22Rv1 (cell line): ENCODE results near the gene UNC13B.

Experiments used
- ZFX ChIP-seq: fragments of 450-650 bp; IDR thresholded peaks from 2 replicates; pipeline ENCODE4 v1.6.1; 2017; ENCODE audit warnings: antibody characterized with exemption, borderline replicate concordance
- TF ChIP-seq, protein P1 (sequence below): fragments of 450-650 bp; IDR thresholded peaks from 2 replicates; pipeline ENCODE4 v1.5.1; 2017; ENCODE audit warnings: mild to moderate bottlenecking

DNA sequence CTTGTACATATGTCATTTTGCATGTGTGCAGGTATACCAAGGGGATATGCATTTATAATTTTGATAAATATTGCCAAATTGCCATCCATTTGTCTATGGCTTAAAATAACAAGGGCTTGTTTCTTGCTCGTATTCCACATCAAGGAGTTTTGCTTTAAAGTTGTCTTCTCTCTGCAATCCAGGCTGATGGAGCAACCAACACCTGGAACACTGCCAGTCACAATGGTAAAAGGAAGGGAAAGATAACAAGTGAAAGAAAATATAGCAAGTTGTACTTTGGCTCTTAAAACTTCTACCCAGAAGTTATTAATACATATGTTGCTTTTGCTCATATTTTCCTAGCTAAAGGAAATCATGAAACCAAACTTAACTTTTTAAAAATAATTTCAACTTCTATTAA is 156.9 kb downstream of the UNC13B start:
- TF ChIP-seq, protein P1, sequence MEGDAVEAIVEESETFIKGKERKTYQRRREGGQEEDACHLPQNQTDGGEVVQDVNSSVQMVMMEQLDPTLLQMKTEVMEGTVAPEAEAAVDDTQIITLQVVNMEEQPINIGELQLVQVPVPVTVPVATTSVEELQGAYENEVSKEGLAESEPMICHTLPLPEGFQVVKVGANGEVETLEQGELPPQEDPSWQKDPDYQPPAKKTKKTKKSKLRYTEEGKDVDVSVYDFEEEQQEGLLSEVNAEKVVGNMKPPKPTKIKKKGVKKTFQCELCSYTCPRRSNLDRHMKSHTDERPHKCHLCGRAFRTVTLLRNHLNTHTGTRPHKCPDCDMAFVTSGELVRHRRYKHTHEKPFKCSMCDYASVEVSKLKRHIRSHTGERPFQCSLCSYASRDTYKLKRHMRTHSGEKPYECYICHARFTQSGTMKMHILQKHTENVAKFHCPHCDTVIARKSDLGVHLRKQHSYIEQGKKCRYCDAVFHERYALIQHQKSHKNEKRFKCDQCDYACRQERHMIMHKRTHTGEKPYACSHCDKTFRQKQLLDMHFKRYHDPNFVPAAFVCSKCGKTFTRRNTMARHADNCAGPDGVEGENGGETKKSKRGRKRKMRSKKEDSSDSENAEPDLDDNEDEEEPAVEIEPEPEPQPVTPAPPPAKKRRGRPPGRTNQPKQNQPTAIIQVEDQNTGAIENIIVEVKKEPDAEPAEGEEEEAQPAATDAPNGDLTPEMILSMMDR, result no peak
- no peak for TF ChIP-seq ZFX
